Upper lobe of right lung (tissue), 1 donor: ENCODE measurements around the gene EXOC4. TPM values are rescaled to one million over a fixed set of nuclear protein-coding genes. Genes with fewer than 3 reads are reported as not detected.

Experiments
- ATAC-seq: fragments of 200-7000 bp; cut with Tn5 transposase; one replicate; pipeline ENCODE4 v1.9.1; 2020; ENCODE audit warnings: mild to moderate bottlenecking, moderate library complexity
- DNase-seq: peaks from one replicate; pipeline ENCODE4 v3.0.0-alpha.2; 2020
- H3K27ac ChIP-seq: fragments of 200-600 bp; one replicate; pipeline ENCODE4 v1.8.0; 2022
- H3K27me3 ChIP-seq: fragments of 200-600 bp; one replicate; pipeline ENCODE4 v1.8.0; 2022; ENCODE audit warnings: mild to moderate bottlenecking
- H3K36me3 ChIP-seq: fragments of 200-600 bp; one replicate; pipeline ENCODE4 v1.8.0; 2022
- H3K4me1 ChIP-seq: fragments of 200-600 bp; one replicate; pipeline ENCODE4 v1.8.0; 2022
- H3K4me3 ChIP-seq: fragments of 200-600 bp; one replicate; pipeline ENCODE4 v1.8.0; 2022; ENCODE audit warnings: mild to moderate bottlenecking
- H3K9me3 ChIP-seq: fragments of 200-600 bp; one replicate; pipeline ENCODE4 v1.8.0; 2022
- intact Hi-C: fragments of 100-400 bp; cut with DNase I; formaldehyde crosslinking; loops from one replicate; pipeline ENCODE4 v1.11.0; 2022
- total RNA-seq: library from RNA; stranded (reverse); fragmentation: NEBNext Ultra II Directional; extraction: Animal tissue kit (Norgen Biotek cat#: 25700); gene quantifications from one replicate; pipeline ENCODE4 v1.2.1, GENCODE V29; 2021
- TF ChIP-seq, protein P1 (sequence below): fragments of 200-600 bp; IDR thresholded peaks from one replicate; pipeline ENCODE4 v1.8.0; 2022; ENCODE audit warnings: antibody characterized with exemption
- donor health status: DM: no; HTN: yes; CAD: no; lungs with severe emphysema.

The EXOC4 gene
- total RNA-seq, 1 donor from 2014 or later = 73.5 TPM

DNA sequence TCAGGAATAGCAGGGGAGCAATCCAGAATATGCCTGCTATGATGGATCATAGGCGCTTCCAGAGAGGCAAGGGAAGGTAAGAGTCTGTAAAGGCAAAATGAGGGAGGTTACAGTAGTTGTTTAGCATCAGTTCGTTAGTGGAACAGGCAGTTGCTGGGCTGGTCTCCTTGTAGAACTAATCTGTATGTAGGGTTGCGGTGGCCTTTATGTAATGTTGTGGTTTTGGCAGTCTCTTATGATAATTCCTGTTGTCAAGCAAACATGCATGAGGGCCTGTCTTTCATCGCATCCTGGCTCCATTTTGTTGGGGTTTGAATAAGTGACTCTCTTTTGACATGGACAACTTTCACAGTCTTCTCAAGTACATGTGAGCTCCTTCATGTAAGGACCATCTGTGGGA is 446.5 kb downstream of the EXOC4 start:
- Histone ChIP-seq H3K27ac (no peak overlapping the region), H3K4me3 (no peak overlapping the region), H3K36me3 (no peaks in the 10 kb centered on the region), H3K9me3 (no peaks in the 10 kb centered on the region), H3K4me1 (no peaks in the 10 kb centered on the region), H3K27me3 (no peaks in the 10 kb centered on the region)
- TF ChIP-seq, protein P1, sequence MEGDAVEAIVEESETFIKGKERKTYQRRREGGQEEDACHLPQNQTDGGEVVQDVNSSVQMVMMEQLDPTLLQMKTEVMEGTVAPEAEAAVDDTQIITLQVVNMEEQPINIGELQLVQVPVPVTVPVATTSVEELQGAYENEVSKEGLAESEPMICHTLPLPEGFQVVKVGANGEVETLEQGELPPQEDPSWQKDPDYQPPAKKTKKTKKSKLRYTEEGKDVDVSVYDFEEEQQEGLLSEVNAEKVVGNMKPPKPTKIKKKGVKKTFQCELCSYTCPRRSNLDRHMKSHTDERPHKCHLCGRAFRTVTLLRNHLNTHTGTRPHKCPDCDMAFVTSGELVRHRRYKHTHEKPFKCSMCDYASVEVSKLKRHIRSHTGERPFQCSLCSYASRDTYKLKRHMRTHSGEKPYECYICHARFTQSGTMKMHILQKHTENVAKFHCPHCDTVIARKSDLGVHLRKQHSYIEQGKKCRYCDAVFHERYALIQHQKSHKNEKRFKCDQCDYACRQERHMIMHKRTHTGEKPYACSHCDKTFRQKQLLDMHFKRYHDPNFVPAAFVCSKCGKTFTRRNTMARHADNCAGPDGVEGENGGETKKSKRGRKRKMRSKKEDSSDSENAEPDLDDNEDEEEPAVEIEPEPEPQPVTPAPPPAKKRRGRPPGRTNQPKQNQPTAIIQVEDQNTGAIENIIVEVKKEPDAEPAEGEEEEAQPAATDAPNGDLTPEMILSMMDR = no peak
- intact Hi-C loops = no loop called here
- ATAC-seq (no peak), DNase-seq (no peak)

DNA sequence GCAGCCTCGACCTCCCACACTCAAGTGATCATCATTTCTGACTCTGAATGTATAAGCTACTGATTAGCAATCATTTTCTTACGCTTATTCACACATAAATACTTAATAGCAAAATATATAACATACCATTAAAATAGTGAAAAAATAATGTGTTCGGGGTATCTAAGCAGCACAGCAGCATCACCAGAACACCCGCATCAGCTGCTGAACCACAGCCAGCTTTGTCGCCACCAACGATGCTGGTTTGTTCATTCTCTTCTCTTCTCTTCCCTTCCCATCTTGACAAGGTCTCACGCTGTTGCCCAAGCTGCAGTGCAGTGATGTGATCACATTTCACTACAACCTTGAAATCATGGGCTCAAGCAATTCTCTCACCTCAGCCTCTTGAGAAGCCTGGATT is 449.2 kb downstream of the EXOC4 start:
- ATAC-seq = no peak
- no peaks in the 10 kb centered on the region for H3K27me3 ChIP-seq
- intact Hi-C loops = no loop called here
- TF ChIP-seq, protein P1 = no peak
- H3K9me3 ChIP-seq = no peaks in the 10 kb centered on the region
- no peak overlapping the region for H3K4me3 ChIP-seq
- H3K36me3 ChIP-seq = no peaks in the 10 kb centered on the region
- H3K4me1 ChIP-seq = no peaks in the 10 kb centered on the region
- no peak for DNase-seq
- no peak overlapping the region for H3K27ac ChIP-seq

DNA sequence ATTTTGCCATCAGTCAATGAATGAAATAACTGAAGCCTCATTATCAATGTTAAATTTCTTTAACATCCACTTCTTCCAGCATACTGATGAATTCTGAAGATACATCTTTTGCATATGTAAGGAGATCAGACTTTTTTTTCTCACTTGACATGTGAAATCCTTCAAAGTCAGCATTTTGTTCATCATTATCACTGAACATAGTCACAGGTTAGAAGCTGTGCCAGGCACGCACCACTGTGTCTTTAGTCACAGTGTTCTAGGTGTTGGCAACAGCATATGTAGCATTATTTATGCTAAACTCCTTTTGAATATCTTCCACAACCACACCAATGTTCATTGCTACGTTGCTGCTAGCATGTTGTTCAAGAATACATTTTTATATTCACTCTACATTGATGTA is 450.1 kb downstream of the EXOC4 start:
- no peaks in the 10 kb centered on the region for H3K9me3 ChIP-seq
- no peak for DNase-seq
- intact Hi-C loops = no loop called here
- TF ChIP-seq, protein P1 = no peak
- no peaks in the 10 kb centered on the region for H3K4me1 ChIP-seq
- no peak overlapping the region for H3K27ac ChIP-seq
- ATAC-seq = no peak
- no peak overlapping the region for H3K4me3 ChIP-seq
- H3K27me3 ChIP-seq = no peaks in the 10 kb centered on the region
- no peaks in the 10 kb centered on the region for H3K36me3 ChIP-seq

DNA sequence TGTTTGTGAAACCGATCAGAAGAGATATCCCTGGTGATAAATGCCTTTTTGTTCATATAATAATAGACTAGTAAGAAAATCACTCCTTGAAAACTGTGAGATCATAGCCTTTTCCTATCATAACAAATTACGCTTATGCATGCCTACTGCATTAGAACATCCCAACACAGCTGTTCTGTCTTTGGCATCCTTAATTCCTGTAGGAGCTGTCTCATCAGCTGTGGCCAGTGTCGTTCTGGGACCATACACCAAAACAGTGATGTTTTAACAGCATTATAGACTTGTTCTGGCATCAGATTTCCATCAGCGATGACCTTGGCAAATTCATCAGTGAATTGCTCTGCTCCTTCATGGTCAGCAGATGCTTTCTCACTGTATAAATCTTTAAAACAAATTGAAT is 450.7 kb downstream of the EXOC4 start:
- intact Hi-C loops = no loop called here
- TF ChIP-seq, protein P1 = no peak
- no peak for ATAC-seq

DNA sequence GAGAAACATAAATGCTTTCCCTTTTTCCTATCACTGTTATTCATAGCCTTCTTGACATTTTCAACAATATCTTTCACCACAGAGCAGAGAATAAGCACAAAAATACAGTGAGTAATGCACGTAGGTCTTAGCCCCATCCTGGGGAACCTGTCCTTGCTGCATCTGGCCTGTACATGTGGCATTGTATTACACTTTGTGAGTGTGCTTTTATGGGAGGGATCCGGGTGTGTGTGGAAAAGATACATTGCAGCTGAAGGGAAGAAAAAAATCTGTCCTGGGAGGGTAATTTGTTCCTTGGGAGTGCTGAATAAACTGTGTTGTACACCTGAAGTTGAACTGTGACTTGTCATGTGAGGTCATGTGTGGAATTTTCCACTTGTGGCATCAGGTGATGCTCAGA is 451.6 kb downstream of the EXOC4 start:
- ATAC-seq (no peak), DNase-seq (no peak)
- Histone ChIP-seq H3K27me3 (no peaks in the 10 kb centered on the region), H3K4me3 (no peak overlapping the region), H3K4me1 (no peaks in the 10 kb centered on the region), H3K27ac (no peak overlapping the region), H3K36me3 (no peaks in the 10 kb centered on the region), H3K9me3 (no peaks in the 10 kb centered on the region)
- TF ChIP-seq, protein P1 = no peak
- intact Hi-C loops = no loop called here

More for the DNA sequence above, 450.7 kb downstream of the EXOC4 start:
- Histone ChIP-seq H3K27me3 (no peaks in the 10 kb centered on the region), H3K36me3 (no peaks in the 10 kb centered on the region), H3K9me3 (no peaks in the 10 kb centered on the region), H3K27ac (no peak overlapping the region), H3K4me1 (no peaks in the 10 kb centered on the region), H3K4me3 (no peak overlapping the region)
- DNase-seq = no peak

DNA sequence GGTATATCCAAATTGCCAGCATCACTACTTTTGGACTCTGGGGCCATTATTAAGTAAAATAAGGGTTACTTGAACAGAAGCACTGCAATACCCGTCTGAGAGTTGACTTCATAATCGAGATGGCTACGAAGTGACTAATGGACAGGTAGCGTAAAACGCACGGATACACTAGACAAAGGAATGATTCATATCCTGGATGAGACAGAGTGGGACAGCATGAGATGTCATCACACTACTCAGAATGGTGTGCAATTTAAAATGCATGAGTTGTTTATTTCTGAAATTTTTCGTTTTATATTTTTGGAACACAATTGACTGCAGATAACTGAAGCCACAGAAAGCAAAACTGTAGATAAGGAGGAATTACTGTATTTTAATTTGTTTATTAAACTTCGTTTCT is 452.7 kb downstream of the EXOC4 start:
- Histone ChIP-seq H3K27me3 (no peaks in the 10 kb centered on the region), H3K27ac (no peak overlapping the region), H3K4me1 (no peaks in the 10 kb centered on the region), H3K36me3 (no peaks in the 10 kb centered on the region), H3K9me3 (no peaks in the 10 kb centered on the region), H3K4me3 (no peak overlapping the region)
- DNase-seq (no peak), ATAC-seq (no peak)
- intact Hi-C loops = no loop called here
- TF ChIP-seq, protein P1 = no peak
